ENCODE measurements around the gene OR10AG1.

DNA sequence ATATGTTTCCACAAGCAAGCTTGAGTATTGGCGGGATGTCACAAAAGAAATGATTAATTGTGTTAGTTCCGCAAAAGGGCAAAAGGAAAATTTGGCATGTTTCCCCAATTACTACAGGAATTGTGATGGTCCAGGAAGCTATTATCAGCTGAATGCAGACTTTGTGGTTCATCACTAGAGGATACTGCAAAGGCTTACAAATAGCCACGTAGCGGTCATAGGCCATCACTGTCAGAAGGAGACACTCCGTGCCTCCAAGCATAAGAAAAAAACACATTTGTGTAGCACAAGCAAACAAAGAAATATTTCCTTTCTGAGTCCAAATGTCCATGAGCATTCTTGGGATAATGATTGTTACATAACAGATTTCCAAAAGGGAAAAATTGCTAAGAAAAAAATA is 1.8 kb downstream of the OR10AG1 start:
- no peak for TF ChIP-seq EP300 (IDR thresholded peaks at IDR 0.05)
- TF ChIP-seq CTCF (IDR thresholded peaks at IDR 0.05): no peak
